ENCODE results near the gene ANKRD60.

DNA sequence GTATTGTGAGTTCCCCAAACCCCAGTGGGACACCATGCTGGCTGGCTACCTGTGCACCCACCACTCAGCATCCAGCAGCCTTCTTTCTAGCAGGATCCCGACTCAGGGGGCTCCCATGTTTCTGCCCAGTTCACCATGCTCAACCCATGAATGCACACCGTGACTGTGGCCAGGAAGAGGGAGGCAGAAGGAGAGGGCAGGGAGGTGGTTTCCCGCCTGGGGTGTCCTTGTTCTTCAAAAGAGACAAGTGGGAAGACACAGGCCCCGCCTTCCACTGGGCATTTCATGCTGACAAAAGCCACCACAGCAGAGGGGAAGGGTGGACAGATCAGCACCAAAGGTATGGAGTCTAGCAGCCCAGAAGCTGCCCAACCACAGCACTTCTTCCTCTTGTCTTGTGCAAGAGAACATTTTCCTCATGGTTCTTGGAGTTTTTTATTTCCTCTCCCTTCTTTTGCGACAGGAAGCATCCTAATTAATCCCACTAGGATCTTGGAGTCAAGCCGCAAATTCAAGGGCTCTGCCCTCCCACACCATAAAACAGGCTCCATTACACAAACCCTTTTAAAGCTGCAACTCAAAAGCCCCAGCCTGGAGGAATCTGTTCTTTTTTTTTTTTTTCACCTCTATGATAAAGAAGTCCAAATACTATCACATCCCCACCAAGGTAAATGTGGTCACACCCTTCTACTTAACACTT, 13.5 kb upstream of the ANKRD60 start:
- TF ChIP-seq, protein P1, sequence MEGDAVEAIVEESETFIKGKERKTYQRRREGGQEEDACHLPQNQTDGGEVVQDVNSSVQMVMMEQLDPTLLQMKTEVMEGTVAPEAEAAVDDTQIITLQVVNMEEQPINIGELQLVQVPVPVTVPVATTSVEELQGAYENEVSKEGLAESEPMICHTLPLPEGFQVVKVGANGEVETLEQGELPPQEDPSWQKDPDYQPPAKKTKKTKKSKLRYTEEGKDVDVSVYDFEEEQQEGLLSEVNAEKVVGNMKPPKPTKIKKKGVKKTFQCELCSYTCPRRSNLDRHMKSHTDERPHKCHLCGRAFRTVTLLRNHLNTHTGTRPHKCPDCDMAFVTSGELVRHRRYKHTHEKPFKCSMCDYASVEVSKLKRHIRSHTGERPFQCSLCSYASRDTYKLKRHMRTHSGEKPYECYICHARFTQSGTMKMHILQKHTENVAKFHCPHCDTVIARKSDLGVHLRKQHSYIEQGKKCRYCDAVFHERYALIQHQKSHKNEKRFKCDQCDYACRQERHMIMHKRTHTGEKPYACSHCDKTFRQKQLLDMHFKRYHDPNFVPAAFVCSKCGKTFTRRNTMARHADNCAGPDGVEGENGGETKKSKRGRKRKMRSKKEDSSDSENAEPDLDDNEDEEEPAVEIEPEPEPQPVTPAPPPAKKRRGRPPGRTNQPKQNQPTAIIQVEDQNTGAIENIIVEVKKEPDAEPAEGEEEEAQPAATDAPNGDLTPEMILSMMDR (conservative IDR thresholded peaks at IDR 0.05; ENCODE audit: low read depth, low read length): no peak
- TF ChIP-seq POLR2A (IDR thresholded peaks at IDR 0.05; ENCODE audit: low read depth, low read length) (no peak), CEBPB (IDR thresholded peaks at IDR 0.05; ENCODE audit: low read depth, low read length) (no peak), RCOR1 (IDR thresholded peaks at IDR 0.05; ENCODE audit: insufficient replicate concordance, low read length) (no peak), BHLHE40 (IDR thresholded peaks at IDR 0.05; ENCODE audit: low read depth, low read length) (no peak), MAFK (IDR thresholded peaks at IDR 0.05; ENCODE audit: low read depth, low read length) (no peak)
- TF ChIP-seq, protein P2, sequence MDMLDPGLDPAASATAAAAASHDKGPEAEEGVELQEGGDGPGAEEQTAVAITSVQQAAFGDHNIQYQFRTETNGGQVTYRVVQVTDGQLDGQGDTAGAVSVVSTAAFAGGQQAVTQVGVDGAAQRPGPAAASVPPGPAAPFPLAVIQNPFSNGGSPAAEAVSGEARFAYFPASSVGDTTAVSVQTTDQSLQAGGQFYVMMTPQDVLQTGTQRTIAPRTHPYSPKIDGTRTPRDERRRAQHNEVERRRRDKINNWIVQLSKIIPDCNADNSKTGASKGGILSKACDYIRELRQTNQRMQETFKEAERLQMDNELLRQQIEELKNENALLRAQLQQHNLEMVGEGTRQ (IDR thresholded peaks at IDR 0.05; ENCODE audit: low read depth, low read length): no peak

Measured in IMR-90 (cell line).